Measurements from ENCODE around the gene UBXN10.

The UBXN10 gene

DNA sequence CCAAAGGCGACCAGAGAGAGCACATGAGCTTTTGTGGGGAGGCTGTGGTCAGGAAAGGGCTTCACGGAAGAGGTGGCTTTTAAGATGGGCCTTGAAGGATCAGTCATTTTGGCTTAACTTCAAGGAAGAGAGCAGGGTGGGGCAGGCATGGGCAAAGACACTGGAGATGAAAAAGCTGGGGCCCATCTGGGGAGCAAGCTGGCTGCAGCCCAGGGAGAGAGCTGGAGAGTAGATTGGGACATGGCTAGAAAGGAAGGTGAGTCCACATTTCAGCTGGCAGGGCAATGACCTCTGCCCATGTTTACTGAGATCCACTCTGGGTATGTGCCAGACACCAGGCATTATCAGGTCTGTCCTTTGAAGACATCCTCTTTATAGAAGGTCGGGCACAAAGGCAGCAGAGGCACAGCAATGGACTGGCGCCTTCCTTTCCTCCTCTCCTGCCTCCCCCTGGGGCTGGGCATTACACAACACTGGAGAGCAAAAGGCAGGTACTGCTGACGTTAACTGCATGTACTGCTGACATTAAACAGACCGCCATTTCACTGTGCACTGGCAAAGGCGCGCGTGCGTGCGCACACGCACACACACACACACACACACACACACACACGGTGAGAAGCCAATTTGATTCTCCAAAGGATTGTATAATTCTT, 2.2 kb upstream of the UBXN10 start:
- no peak overlapping the region for H3K27ac ChIP-seq
- TF ChIP-seq, protein P1, sequence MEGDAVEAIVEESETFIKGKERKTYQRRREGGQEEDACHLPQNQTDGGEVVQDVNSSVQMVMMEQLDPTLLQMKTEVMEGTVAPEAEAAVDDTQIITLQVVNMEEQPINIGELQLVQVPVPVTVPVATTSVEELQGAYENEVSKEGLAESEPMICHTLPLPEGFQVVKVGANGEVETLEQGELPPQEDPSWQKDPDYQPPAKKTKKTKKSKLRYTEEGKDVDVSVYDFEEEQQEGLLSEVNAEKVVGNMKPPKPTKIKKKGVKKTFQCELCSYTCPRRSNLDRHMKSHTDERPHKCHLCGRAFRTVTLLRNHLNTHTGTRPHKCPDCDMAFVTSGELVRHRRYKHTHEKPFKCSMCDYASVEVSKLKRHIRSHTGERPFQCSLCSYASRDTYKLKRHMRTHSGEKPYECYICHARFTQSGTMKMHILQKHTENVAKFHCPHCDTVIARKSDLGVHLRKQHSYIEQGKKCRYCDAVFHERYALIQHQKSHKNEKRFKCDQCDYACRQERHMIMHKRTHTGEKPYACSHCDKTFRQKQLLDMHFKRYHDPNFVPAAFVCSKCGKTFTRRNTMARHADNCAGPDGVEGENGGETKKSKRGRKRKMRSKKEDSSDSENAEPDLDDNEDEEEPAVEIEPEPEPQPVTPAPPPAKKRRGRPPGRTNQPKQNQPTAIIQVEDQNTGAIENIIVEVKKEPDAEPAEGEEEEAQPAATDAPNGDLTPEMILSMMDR (IDR thresholded peaks at IDR 0.05): no peak
- TF ChIP-seq ZFX (IDR thresholded peaks at IDR 0.05; ENCODE audit: borderline replicate concordance): no peak

DNA sequence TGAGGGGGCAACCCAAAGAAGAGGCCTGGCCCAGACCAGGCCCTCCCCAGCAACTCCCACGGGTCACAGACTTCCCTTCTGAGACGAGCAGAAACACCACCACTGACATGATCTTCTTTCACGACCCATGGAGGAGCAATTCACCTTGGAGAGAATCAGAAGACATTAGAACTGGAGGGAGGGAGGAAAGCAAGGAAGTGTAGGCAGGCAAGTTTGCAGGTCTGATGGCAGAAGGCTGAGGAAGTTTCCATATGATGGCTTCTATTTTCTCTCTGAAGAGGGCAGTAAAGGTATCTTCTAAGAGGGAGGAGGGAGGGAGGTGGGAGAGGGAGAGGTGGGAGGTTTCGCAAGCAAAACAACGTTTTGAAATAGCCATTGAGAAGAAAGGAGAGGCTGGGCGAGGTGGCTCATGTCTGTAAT, 1.4 kb upstream of the UBXN10 start:
- no peak overlapping the region for H3K27ac ChIP-seq
- TF ChIP-seq ZFX (IDR thresholded peaks at IDR 0.05; ENCODE audit: borderline replicate concordance): no peak
- TF ChIP-seq, protein P1 (IDR thresholded peaks at IDR 0.05): no peak

DNA sequence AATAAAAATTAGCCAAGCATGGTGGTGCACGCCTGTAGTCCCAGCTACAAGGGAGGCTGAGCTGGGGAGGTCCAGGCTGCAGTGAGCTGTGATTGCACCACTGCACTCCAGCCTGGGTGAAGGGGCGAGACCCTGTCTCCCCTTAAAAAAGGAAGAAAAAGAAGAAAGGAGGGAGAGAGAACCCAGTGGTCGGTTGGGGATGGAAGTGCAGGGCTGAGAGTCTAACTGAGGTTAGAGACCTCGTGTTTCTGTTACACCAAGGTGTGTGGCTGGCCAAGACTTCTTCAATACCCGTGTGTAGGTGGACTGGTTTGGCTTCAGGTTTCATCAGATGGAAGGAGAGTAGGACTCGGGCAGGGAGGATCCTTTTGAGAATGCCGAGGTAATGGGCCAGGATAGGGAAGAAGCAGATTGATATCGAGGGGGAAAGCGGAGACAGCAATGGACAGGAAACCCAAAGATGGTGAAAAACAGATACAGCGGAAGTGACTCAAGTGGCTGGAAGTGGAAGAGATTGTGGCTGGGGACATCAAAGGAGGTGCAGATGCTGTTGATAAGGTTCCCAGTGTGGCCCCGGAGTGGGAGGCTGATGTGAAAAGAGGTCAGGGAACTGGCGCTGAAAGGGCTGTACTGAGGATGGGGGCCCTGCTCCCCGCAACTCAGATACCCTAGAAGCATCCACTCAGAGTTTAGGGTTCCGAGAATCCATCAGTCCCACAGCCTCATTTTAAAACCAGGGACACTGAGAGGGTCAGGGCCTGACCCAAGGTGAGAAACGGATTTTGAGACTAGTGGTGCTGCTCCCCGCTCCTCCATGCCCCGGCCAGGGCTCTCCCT, 681 bp upstream of the UBXN10 start:
- TF ChIP-seq, protein P1 (IDR thresholded peaks at IDR 0.05): no peak
- TF ChIP-seq ZFX (IDR thresholded peaks at IDR 0.05; ENCODE audit: borderline replicate concordance): no peak
- H3K27ac ChIP-seq: no peak overlapping the region

DNA sequence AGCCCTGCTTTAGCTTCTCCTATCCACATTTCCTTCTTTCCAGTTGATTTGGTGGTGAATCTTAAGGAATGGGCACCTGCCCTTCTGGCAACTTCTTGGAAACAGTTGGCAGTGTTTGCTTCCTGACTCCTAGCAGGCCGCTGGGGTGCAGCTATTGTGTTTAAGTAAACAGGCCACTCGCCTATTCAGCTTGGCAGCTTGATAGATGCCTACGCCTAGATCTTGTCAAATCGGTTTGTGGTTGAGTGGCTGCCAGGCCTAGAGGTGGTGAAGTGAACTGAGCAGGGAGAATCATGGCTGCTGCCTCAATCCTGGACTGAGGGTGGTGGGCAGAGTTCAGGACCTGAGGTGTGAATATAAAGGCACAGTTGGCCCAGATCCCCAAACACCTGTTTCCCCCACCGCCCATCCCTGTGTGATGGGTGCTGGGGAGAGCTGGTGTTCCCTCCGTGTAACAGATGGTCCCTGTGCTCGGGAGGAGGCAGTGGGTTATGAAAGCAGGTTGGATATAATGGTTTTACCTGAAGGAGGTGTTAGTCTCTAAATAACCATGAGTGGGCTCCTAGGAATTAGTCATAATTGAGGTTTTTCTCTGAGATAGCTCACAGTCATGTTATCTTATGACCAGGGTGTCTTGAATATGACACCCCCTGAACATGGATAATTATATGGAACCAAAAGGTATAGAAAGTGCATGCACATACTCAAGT, 1.4 kb downstream of the UBXN10 start:
- H3K27ac ChIP-seq: no peak overlapping the region
- TF ChIP-seq, protein P1 (IDR thresholded peaks at IDR 0.05): no peak
- TF ChIP-seq ZFX (IDR thresholded peaks at IDR 0.05; ENCODE audit: borderline replicate concordance): no peak

DNA sequence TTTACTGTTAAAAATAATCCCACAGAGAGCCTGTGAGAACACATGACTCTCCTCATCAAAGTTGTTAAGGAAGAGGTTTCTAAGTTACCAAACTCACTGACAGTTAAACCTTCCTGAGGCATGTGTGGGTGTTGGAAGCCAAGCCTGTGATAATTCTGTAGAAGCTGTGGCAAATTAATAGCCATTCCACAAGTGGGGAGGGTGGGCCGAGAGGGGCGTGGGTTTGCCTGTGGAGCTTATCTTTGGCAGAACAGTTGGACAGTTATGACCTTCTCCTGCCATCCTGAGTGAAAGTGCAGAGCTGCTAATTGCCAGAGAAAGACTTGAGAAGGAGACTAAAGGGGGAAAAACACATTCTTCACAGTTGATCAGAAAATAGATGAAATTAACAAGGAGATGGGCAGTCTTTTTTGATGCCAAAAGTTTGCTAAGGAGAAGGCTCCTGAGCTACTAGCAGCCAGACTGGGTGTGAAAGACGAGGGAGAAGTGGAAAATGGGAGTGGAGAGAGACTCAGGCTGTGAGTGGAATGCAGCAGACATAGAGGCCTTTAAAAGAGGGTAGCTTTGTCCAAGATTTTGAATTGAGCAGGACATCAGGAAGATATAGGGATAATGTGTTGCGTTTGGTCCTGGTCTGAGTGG, 2.0 kb downstream of the UBXN10 start:
- TF ChIP-seq ZFX (IDR thresholded peaks at IDR 0.05; ENCODE audit: borderline replicate concordance): no peak
- no peak overlapping the region for H3K27ac ChIP-seq

DNA sequence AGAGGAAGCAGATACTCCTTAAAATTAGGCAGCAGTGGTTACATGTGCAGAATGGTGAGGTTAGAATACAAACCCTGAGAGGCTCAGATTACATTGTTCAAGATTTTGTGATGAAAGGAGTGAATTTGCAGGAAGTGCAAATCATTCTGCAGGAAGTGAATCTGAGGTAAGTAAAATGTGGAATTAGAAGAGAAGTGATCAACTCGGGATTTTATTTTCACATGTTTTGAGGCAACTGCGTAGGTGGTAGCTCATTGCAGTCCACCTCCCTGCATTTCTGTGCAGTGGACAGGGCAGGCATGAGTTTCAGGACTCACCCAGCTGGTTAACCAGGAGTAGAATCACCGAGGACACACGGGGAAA, 2.5 kb downstream of the UBXN10 start:
- TF ChIP-seq, protein P1 (IDR thresholded peaks at IDR 0.05): no peak
- no peak for TF ChIP-seq ZFX (IDR thresholded peaks at IDR 0.05; ENCODE audit: borderline replicate concordance)
- H3K27ac ChIP-seq: no peak overlapping the region

DNA sequence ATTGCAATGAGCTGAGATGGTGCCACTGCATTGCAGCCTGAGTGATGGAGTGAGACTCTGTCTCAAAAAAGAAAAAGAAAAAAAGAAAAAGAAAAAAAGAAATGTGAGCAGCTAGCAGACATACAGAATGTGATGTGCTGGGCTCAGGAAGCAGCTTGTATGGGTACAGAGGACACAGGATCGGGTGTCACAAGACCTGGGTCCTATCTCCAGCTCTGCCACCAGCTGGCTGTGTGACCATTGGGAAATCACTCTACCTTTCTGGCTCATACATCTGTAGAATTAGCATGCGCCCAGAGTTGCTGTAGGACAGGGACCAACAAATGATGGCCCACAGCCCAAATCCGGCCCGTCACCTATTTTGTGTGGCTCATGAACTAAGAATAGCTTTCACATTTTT, 3.8 kb downstream of the UBXN10 start:
- H3K27ac ChIP-seq: no peak overlapping the region
- no peak for TF ChIP-seq ZFX (IDR thresholded peaks at IDR 0.05; ENCODE audit: borderline replicate concordance)
- TF ChIP-seq, protein P1 (IDR thresholded peaks at IDR 0.05): no peak

All from 22Rv1 (cell line).